NCI-H345 treated with DMSO at 0.1 percent for 48 hours (cell line): ENCODE measurements around the gene ATP11B.

ENCODE experiments used
- DNase-seq: peaks from one replicate; lab custom pipeline; 2025; ENCODE audit not compliant: unreplicated experiment; lab: John Stamatoyannopoulos, UW

The ATP11B gene

DNA sequence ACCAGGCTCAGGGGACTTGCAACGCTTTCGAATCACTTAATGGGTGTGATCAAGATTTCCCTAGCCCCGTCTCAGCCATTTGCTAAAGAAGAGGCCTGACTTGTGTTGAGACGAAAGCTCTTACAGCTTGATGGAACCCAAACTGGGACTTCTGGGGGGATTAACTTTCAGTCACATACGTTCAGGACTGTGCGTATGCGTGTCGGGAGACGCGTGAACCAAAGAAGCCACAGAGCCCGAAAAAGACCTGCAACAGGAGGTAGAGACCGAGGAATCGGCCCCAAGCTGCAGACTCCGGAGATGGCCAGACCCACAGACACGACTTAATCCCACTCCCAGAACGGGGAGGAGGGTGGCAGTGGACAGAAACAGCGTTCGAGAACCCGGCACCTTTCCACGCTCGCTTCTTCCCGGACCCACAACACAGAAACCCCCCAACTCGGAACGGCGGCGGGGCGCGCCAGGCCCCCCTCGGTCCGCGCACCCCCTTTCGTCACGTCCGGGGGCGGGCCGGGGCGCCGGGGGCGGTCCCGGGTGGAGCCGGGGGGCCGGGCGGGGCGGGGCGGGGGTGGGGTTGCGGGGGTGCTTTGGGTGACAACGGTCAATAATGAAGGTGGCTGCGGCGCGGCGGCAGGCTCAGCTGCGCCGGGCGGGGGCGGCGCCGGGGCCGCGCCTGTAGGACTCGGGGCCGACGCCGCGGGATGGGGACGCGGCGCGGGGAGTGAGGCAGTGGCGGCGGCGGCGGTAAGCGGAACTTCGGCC lies at the start of gene ATP11B:
Gene ATP11B, plus strand, starts transcription at position 604 of the 762 bp plus-strand sequence. CDS start 256 bp downstream, outside the sequence.
- peak; percentile 75 for DNase-seq

DNA sequence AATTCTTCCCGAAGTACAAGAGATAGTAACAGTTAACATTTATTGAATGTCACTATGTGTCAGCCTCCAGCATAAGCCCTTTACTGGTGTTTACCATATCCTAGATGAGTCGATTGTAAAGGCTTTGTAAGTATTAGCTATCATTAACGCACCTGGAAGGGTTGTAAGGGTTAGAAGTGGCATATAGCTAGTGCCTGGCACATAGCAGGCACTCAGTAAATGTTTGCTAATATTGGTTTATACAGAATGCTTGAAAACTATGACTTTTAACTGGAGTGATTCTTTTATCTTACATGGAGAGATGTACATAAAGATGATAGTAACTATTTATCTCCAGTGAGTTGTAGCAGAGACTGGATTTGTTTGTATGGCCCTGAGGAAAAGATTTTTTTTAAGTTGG lies 46.3 kb upstream of the ATP11B start:
- DNase-seq: no peak

DNA sequence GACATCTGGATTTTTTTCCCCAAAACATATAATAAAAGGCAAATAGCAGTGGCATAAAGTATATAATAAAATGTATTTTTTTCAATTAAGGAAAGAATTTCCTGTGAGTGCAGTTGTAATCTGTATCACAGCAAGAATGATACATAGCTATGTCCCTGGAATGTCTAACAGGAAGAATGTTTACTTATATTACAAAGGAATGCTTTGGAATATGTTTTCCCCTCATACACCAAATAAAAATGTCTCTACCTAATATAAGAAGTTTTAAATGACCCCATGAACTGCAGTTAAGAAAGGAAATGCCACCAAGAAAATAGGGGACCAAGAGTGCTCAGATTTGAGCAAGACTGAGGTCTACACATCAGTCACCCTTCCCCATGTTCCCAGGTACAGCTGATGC lies 38.0 kb upstream of the ATP11B start:
- DNase-seq: no peak

DNA sequence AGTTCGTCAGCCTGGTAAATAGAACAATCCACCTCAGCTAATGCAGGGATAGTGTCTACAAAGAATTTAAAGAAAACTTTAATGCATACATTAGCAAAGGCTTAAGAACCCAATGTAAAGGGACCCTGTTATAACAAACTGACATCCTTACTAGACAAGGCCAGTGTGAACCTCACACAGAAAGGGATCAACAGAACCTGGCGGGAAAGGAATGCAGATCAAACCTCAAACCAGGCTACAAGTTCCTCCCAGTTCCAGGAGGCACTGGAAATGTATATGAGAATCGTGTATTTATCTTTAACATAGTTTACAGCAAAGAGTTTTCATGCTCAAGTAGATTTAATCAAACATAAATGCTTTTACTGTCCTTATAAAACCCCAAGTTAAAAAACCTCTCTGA lies 37.6 kb upstream of the ATP11B start:
- DNase-seq: no peak

DNA sequence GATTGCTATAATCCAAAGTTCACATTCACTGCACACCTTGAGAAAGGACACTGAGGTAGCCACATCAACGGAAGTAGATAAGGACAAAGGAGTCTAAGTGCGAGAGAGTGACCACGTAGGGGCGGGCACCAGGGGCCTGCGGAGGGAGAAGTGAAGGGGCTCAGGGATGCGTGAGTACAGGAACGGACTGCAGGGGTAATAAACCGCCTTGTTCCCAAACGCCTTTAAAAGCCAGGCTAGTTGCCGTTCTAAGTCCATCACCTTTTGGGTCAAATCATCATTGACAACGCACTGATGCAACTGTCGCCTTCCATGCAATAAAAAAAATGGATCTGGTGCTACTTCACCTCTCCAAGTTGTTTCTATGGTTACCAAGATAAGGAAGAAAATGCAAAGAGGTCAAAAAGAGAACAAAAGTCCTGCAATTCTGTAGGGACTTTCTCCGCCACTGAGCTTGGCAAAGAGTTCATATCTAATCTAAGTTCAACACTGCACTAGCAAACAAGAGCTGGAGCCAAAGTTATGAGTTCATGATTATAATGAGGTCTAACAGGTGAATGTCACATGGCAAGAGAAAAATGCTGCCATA lies 32.6 kb upstream of the ATP11B start:
- no peak for DNase-seq

DNA sequence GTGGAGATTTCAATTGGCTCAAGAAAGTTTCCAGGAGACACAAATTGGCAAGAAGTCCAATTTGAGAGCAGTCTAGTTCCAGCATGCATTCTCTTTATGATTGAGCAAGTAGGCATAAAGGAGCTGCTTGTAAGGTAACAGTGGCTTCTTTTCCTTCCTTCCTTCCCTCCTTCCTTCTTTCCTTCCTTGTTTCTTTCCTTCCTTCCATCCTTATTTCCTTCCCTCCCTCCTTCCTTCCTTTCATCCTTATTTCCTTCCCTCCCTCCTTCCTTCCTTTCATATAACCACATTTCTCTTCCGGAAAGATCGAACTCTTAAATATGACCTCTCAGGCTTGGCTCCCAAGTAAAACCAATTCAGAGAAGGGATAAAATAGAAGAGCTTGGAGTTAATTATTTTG lies 29.4 kb upstream of the ATP11B start:
- no peak for DNase-seq

DNA sequence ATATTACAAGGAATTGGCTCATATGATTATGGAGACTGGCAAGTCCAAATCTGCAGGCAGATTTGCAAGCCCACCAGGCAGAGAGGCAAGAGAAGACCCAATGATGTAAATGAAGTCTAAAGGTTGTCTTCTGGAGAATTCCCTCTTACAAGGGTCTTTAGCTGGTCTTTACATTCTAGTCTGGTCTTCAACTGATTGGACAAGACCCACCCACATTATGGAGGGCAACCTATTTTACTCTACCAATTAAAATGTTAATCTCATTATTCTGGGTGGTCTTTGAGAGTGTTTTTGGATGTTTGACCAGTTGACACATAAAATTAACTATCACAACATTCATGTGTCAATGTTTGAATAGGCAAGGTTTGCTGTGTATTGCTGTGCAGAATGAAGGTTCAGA lies 28.0 kb upstream of the ATP11B start:
- no peak for DNase-seq

DNA sequence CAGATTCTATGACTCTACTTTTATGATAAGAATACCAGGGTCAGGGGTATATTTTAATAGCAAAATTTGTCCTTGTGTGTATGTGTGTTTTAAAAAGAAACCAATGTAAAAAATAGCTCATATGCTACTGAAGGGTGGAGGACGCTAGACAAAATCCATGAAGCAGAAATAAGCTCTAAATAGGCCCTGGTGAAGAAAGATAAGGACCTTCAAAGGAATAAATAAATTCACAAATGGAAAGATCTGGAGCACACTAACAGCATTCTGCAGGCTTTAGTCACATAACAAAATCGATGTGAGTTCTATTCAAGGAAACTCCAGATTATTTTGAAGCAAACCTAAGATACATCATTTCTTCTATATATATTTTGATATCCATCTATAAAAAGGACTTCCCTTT lies 27.2 kb upstream of the ATP11B start:
- no peak for DNase-seq

DNA sequence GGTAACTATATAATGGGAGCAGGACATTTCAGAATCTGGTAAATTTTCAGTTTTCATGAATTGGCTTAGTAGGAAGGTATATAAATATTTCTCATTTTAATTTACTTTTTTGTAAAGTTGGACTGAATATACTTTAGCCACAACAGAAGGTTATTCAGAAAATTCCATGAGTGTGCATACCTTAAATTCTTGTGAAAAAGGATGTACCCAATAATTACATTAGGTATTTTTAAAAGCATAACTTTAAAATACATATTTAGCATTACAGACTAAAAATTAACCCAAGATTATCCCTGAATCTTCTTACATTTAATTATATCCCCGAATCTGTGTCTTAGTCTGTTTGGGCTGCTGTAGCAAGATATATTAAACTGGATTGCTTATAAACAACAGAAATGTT lies 24.9 kb upstream of the ATP11B start:
- no peak for DNase-seq

DNA sequence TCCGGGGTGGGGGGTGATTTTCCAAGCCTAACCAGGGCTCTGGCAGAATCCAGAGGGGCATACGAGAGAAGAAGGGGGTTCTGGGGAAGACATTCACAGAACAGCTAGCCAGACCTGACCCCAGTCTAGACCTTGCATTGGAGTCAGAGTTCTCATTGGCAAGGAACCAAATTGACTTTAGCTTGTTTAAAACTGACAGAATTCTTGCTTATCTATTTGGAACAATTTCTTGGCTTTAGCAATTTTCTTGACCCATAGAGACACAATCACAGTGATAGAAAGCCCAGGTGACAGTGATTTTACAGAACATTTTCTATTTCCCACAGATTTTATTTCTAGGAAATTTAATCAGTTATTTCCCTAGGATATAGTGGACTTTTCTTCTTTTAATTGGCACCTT lies 23.6 kb upstream of the ATP11B start:
- DNase-seq: no peak

DNA sequence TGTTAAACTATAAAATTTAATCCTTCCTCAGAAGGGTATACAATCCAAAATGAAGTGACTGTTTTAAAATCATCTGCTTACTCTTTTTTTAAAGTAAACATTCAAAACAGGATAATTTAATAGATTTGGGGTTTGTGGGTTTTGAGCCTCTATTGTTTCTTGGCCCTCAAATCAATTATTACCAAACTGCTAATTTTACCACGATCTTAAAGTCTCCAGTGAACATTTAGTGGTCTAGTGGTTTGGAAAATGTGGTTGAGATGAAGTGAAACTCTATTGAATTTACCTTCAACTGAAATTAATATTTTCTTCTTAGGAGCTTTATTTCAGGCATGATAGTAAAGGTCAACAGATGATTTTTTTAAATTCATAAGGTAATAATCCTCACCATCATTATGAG lies 11.2 kb upstream of the ATP11B start:
- DNase-seq: no peak

DNA sequence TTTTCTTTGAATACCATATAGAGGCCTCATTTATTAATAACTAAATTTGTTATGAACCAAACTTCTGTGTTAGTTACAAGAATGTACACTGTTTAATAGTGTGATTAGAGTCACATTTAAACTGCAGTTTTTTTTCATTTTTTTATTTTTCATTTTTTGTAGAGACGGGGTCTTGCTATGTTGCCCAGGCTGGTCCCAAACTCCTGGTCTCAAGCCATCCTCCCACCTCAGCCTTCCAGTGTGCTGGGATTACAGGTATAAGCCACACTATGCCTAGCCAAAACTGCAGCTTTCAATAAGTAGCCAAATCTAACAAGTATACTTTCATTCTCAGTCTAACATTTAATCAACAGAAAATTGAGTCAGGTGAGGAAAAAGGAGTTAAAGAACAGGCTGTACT lies 10.2 kb upstream of the ATP11B start:
- no peak for DNase-seq

DNA sequence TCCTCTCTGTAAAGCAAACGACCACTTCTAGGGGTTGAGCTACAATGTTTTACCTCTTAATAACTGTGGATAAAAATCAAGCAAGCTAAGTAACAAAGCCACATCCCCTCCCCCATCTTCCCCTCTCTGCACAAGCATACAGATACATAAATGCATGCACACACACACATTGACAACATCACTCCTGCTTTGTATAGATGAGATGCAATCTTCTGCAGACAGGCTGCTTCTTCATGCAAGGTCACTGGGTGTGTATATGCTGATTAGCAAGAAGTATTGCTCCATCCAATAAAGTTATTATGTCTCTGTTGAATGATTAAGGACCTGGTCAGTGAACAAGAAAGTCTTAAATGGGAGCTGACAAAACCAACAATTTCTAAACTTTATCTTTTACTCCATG lies 8.8 kb upstream of the ATP11B start:
- no peak for DNase-seq

DNA sequence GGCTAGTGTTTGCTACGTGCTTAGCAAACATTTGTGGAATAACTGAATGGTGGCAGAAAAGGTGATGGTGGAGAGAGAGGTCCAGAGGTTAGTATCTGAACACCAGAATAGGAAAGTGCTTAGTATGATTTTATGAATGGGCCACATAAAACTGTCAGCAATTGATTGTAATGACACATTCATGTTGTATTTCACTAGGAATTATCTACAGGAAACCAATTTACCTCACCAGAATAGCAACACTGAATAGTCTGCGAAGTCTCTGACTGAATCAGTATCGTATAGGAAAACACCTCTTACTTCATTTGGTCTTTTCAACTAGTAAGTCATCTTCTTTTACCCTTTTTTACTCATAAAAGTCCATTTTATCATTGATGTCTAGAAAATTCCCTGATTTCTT lies 8.2 kb upstream of the ATP11B start:
- no peak for DNase-seq

DNA sequence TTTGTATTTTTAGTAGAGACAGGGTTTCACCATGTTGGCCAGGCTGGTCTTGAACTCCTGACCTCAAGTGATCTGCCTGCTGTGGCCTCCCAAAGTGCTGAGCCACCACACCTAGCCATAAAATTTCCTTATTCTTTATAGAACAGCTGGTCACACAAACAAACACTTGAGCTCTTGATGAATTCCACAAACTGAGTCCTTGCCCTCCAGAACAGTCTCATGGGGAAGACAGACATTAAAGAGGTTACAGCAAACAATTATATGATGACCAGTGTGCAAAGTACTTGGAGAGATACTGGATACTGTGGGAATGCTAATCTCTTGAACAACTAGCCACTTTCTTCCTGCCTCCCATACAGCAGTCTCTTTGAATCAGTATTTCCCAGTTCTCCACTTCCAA lies 7.5 kb upstream of the ATP11B start:
- no peak for DNase-seq

DNA sequence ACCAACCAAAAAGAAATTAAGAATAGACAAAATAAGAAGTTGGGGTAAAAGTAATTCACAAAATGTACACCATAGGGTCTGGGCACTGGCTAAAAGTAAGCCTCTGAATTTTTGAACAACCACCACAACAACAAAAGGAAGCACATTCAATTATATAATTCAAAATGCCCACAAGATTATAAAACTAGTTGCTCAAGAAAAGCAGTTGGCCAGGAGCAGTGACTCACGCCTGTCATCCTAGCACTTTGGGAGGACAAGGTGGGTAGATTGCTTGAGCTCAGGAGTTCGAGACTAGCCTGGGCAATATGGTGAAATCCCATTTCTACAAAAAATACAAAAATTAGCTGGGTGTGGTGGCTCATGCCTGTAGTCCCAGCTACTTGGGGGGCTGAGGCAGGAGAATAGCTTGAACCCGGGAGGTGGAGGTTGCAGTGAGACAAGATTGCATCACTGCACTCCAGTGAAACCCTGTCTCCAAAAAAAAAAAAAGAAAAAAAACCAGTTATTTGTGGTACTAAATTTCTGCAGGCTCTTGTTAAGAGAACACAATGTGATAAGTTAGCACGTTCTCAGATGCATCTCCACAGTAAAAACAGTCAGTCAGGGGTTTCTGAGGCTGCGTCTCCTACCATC lies 6.6 kb upstream of the ATP11B start:
- DNase-seq: no peak

DNA sequence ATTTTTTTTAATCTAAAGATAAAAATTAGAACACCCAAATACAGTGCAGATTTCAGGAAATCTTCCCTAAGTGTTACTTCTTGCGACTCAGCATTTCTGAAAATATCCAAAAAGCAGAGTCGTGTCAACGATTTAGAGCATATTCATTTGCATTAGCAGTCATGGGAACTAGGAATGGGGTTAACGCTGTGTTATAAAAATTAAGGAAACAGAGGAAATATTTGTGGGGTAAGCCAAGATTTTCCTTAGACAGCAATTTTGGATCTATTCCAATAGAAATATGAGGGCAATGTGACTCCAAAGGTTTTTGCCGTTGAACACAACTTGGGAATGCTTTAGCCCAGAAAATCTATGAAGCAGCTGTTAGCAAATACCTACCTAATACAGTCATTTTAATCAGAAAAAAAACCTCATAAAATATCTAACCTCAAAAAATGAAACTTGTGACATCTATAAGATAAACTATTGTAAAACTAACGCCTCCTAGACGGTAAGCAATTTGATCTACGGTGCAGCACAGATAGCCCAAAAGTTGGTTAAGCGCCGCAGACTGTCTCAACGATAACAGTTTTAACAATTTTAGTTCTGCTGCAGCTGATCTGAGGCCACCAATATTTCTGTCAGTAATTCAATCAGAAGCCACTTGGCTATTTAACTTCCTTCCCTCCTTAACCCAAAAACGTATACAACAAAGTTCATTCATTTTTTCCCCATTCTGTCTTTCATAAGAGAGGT lies 5.8 kb upstream of the ATP11B start:
- no peak for DNase-seq

DNA sequence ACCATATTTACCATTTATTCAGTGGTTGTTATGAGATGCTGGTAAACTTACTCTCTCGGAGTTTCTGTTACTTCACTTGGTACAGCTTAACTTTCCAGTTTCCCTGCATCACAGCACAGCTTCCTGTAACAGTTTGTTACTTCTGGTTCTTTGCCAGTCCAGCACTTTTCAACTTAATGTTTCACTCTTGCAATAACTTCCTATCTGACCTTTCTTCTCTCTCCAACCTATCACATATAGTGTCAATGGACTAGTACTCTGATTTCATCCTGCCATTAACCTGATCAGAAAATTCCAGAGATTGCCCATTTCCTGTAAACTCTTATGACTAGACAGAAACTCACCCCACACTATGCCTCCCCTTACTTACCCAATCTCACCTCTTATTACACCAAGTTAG lies 3.9 kb upstream of the ATP11B start:
- DNase-seq: no peak

DNA sequence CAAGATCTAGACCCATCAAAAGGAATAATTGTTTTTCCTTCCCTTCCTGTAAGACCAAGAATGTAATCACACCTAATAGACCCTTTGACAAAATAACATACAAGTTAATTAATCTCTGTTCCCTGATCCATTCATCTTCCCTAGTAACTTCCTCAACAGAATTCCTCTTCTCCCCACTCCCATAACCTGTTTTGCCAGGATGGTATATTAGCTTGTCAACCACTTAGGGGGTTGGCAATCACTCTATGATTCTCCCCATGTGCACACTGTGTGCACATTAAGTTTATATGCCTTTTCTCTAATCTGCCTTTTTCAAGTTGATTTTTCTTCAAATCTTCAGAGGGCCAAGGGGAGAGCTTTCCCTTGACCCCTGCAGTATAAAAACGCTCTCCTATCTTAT lies 2.7 kb upstream of the ATP11B start:
- DNase-seq: no peak

DNA sequence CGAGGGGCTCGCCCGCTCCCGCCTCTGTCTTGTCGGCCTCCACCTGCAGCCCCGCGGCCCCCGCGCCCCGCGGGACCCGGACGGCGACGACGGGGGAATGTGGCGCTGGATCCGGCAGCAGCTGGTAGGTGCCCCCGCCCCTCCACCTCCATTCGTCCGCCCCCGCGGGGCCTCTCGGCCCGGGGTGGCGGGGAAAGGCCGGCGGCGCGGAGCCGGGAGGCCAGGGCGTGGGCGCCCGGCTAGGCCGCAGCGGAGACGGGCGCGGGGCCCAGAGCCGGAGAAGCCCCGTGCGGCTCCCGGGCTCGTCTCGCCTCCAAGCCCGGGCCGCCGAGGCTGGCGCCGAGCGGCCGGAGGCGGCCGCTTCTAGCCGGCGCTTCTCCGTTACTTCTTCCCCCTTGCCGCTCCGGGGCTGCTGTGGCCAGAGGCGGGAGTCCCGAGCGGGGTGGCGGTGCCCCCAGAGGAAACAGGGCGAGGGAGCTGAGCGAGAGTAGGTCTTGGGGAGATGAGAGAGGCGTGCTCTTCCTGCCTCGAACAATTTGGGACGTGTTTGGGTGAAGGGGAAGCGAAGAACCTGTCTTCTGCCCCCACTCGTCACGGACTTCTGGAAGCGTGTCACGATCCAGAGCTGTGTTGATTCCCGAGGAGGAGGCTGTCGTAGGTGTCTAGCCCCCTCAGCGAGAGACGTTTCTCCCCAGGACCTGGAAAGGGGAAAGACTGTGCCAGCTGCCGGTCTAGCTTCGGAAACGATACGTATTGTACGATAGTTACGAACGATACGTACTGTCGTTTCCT lies 555 bp downstream of the ATP11B start:
- peak; percentile 33 for DNase-seq
